ENCODE data around the gene SLC25A29.
"Not testable (repeated sequence)": the region's sequence is repeated elsewhere in the genome, so short reads cannot be mapped to it uniquely, and the experiment has no call there.

SLC25A29 gene

DNA sequence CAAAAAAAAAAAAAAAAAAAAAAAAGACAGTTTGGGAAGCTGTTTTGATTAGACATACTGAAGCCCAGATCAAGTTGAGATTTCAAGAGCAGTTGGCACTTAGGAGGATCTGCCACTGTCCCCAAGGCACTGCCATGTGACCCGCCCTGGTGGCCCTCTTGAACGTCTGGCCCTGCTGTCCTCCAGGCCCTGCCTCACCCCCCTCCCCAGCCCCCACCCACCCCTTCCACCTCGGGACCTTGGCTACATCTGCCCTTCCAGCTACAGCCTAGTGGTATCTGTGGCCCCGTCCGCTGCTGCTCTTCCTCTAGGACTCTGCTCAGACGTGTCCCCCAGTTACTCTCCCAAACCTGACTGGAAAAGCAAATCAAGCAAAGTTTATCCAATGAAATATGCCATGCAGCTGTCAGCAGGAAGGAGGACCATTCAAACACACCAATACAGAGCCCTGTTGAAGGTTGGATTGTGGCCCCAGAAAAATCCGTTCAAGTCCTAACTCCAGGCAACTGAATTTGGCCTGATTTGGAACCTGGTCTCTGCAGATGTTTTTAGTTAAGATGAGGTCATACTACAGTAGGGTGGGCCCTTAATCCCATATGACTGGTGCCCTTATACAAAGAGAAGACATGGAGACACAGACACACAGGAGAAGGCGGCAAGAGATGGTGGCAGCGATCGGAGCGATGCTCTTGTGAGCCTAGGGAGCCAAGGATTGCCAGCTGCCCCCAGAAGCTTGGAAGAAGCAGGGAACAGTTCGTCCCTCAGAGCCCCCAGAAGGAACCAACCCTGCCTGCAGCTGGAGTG, 17.7 kb downstream of the SLC25A29 start:
- no peak for TF ChIP-seq ZFX (IDR thresholded peaks at IDR 0.05; ENCODE audit: borderline replicate concordance)
- TF ChIP-seq, protein P1, sequence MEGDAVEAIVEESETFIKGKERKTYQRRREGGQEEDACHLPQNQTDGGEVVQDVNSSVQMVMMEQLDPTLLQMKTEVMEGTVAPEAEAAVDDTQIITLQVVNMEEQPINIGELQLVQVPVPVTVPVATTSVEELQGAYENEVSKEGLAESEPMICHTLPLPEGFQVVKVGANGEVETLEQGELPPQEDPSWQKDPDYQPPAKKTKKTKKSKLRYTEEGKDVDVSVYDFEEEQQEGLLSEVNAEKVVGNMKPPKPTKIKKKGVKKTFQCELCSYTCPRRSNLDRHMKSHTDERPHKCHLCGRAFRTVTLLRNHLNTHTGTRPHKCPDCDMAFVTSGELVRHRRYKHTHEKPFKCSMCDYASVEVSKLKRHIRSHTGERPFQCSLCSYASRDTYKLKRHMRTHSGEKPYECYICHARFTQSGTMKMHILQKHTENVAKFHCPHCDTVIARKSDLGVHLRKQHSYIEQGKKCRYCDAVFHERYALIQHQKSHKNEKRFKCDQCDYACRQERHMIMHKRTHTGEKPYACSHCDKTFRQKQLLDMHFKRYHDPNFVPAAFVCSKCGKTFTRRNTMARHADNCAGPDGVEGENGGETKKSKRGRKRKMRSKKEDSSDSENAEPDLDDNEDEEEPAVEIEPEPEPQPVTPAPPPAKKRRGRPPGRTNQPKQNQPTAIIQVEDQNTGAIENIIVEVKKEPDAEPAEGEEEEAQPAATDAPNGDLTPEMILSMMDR (IDR thresholded peaks at IDR 0.05), result no peak
- H3K27ac ChIP-seq, result no peak overlapping the region

DNA sequence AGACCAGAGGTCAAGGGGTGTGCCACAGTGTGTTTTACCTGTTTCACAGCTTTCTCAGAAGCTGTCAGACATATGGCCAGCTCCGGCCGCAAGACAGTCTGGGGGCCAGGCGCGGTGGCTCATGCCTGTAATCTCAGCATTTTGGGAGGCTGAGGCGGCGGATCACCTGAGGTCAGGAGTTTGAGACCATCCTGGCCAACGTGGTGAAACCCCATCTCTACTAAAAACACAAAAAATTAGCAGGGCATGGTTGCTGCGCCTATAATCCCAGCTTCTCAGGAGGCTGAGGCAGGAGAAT, 18.3 kb downstream of the SLC25A29 start:
- not testable (repeated sequence) for H3K27ac ChIP-seq

DNA sequence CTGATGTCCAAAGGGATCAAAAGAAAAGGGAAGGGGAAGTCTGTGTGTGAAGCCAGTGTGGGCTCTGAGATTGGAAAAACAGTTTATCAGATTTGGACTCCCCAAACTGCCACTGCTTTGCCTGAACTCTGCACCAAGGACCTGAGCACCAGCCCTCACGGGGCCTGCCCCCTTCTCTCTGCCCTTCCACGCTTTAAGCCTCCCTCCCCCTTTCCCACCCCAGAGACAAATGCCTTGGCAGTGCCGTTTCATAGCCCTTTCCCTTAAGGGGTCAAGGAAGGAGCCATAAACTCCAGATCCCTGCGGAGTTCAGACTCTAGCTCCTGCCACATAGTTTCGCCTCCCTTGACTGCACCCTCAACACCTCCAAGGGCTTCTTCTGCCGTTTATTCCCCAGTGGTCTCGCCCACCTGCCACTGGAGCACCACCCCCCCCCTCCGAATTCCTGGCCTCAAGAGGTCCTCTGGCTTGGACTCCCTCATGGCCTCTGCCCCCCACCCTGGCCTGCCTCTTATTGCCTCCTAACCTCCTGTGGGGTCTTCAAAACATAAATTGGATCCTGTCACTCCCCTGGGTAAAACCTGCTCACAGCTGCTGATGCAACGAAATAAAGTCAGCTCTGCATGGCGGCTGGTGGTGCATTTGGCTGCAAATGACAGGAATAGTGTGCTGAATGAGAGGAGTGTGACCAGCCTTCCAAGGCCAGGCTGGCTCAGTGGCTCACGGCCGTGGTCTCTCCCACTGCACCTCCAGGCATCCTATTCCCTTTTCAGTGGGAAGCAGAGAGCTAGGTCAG, 18.8 kb downstream of the SLC25A29 start:
- no peak for TF ChIP-seq ZFX (IDR thresholded peaks at IDR 0.05; ENCODE audit: borderline replicate concordance)
- TF ChIP-seq, protein P1 (IDR thresholded peaks at IDR 0.05), result no peak
- H3K27ac ChIP-seq, result peak overlapping the region; percentile 22; the same call in 1 of the 2 replicates

DNA sequence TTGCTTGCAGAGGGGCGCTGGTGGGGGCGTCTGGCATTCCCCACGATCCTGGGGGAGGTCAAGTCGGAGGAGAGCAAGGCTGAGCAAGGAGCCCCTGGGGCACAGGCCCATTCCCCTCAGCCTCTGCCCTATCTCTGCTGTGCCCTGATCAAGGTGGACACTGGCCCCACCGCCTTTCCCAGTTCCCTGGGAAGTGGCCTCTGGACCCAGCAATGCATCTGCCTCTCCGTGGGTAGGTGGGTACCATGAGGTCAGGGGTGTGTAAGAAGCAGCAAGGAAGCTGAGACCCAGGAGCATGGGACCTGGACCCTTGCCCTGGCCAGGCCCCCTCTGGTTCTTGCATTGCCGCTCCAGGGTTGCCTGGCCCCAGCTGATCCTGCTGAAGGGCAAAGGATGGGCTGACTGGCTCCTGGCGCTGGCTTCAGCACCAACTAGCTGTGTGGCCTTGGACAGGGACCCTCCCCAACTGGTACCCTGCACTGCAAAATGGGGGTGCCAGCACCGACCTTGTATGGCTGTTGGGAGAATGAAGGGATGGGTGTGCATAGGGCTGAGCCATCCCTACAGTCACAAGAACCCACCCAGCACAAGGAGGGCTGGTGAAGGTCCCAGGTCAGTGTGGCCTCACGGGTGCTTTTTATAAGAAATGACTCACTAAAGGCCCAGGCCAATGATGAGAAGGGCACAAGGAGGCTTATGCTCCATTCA, 19.6 kb downstream of the SLC25A29 start:
- no peak for TF ChIP-seq ZFX (IDR thresholded peaks at IDR 0.05; ENCODE audit: borderline replicate concordance)
- TF ChIP-seq, protein P1 (IDR thresholded peaks at IDR 0.05), result no peak
- peak overlapping the region; percentile 22; the same call in 1 of the 2 replicates for H3K27ac ChIP-seq

DNA sequence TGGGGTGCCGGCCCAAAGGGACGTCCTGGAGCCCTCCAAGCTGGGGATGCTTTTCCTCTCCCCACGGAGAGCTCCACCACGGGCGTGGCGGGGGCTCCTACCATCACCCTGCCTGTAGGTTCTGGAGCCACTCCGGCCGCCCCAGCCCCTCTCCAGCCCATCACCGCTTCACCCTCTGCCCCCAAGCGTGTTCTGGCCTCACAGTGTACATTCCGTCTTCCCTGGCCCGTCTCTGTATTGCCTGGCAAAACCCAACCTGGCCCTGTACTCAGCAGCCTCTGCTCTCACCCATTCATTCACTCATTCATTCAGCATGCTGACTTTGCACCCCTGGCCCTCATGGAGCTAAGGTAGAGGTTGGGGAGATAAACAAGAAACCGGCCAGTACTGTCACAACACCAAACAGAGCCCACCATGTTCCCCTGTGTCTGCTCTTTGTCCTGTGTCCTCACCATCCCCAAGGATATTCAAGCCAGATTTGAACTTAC, 20.3 kb downstream of the SLC25A29 start:
- TF ChIP-seq, protein P1 (IDR thresholded peaks at IDR 0.05), result peak; percentile 57
- TF ChIP-seq ZFX (IDR thresholded peaks at IDR 0.05; ENCODE audit: borderline replicate concordance), result no peak
- H3K27ac ChIP-seq, result peak overlapping the region; percentile 79

DNA sequence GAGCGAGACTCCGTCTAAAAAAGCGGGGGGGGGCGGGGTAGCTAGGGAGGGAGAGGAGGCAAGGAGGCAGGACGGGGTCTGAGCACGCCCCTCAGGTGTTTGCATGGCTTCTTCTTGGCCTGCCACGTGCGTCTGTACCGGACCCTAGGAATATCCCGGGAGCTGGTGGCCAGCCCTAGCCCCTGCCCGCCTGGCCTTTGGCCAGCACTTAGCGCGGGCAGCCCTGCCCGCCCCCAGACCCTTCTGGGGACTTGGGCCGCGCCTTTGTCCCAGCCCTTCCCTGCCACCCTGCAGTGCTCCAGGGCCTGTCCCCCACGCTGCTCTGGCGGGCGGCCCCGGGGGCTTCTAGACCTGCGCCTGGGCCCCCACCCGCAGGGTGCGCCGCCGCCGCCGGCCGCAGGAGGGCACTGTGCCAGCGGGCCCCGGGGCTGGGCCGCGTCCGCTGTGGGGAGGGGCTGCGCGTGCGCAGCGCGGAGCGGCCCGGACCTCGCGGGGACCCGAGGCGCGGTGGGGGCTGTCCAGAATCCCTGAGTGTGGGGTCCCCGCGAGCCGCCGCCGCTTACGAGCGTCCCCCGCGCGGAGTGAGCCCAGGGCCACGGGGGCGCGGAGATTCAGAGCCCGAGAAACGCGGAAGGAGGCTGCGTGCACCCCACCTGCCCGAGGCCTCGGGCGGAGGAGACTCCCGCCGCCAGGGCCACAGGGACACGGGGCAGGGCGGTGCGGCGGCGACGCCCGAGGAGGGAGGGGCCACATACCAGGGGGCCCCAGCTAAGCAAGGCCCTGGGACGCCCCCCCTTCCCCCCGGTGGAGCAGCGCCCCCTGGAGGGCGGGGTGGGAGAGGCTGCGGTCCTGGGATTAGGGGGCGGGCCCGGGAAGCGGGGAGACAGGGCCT, 21.0 kb downstream of the SLC25A29 start:
- TF ChIP-seq, protein P1 (IDR thresholded peaks at IDR 0.05), result peak; percentile 91
- TF ChIP-seq ZFX (IDR thresholded peaks at IDR 0.05; ENCODE audit: borderline replicate concordance), result no peak
- H3K27ac ChIP-seq, result peak overlapping the region; percentile 79

Data from 22Rv1 (cell line).